ENCODE data around the gene CAMK2A.
A peak's percentile ranks its signal among the peaks of the same experiment; 100 is the strongest.

The CAMK2A gene

GRCh38 chr5:150289551-150290390 lies at the start of gene CAMK2A:
Gene CAMK2A (minus strand): TSS chr5:150289773. CDS start chr5:150289625, 148 bp downstream.
- no peak for DNase-seq

GRCh38 chr5:150339165-150339564 lies 49.6 kb upstream of the CAMK2A start:
- no peak for DNase-seq

- DNase-seq, result no peak
These were observed 49.0 kb upstream of the CAMK2A start for GRCh38 chr5:150338546-150338945.

GRCh38 chr5:150335778-150336177 lies 46.2 kb upstream of the CAMK2A start:
- no peak for DNase-seq

GRCh38 chr5:150333400-150333799 lies 43.8 kb upstream of the CAMK2A start:
- DNase-seq, result no peak

- no peak for DNase-seq
These were observed 40.6 kb upstream of the CAMK2A start for GRCh38 chr5:150329881-150330876.

GRCh38 chr5:150329038-150329437 lies 39.5 kb upstream of the CAMK2A start:
- peak; percentile 60 for DNase-seq

- no peak for DNase-seq
These were observed 38.9 kb upstream of the CAMK2A start for GRCh38 chr5:150328515-150328914.

GRCh38 chr5:150327139-150327538 lies 37.6 kb upstream of the CAMK2A start:
- DNase-seq, result no peak

- DNase-seq, result no peak
These were observed 37.1 kb upstream of the CAMK2A start for GRCh38 chr5:150326707-150327106.

- no peak for DNase-seq
These were observed 35.9 kb upstream of the CAMK2A start for GRCh38 chr5:150325426-150325825.

GRCh38 chr5:150323819-150324218 lies 34.2 kb upstream of the CAMK2A start:
- DNase-seq, result no peak

GRCh38 chr5:150323092-150323491 lies 33.5 kb upstream of the CAMK2A start:
- DNase-seq, result peak; percentile 12

GRCh38 chr5:150322202-150322601 lies 32.6 kb upstream of the CAMK2A start:
- DNase-seq, result no peak

- no peak for DNase-seq
These were observed 32.2 kb upstream of the CAMK2A start for GRCh38 chr5:150321784-150322183.

GRCh38 chr5:150321211-150321610 lies 31.6 kb upstream of the CAMK2A start:
- DNase-seq, result no peak

- DNase-seq, result no peak
These were observed 30.6 kb upstream of the CAMK2A start for GRCh38 chr5:150320044-150320613.

- no peak for DNase-seq
These were observed 29.9 kb upstream of the CAMK2A start for GRCh38 chr5:150319484-150319790.

- no peak for DNase-seq
These were observed 29.3 kb upstream of the CAMK2A start for GRCh38 chr5:150318613-150319483.

- DNase-seq, result no peak
These were observed 27.8 kb upstream of the CAMK2A start for GRCh38 chr5:150317048-150318003.

- no peak for DNase-seq
These were observed 26.7 kb upstream of the CAMK2A start for GRCh38 chr5:150316320-150316719.
